Measurements from ENCODE around the gene CCZ1B.
"Not testable (repeated sequence)": the region's sequence is repeated elsewhere in the genome, so short reads cannot be mapped to it uniquely, and the experiment has no call there.

CCZ1B gene

GRCh38 chr7:6831018-6831725 is 5.1 kb upstream of the CCZ1B start:
- H3K27ac ChIP-seq (ENCODE audit: low read length, poor library complexity, severe bottlenecking), result no peak overlapping the region
- H3K27me3 ChIP-seq (ENCODE audit: control insufficient read depth in 1 of 2, insufficient read depth in 1 of 2, low read length in 2 of 2), result peaks cover 6 to 17% of the 10 kb centered on the region in 2 experiments
- H3K23ac ChIP-seq (ENCODE audit: low read length in 2 of 2), result no peak overlapping the region
- no peak overlapping the region for H2AFZ ChIP-seq (ENCODE audit: low read depth, low read length)
- no peak overlapping the region for H2BK120ac ChIP-seq (ENCODE audit: low read depth, low read length)
- no peaks in the 10 kb centered on the region for H3K4me1 ChIP-seq (ENCODE audit: control insufficient read depth, insufficient read depth, low read depth, low read length)
- H2BK12ac ChIP-seq (ENCODE audit: low read length in 2 of 2), result no peak overlapping the region
- no peak overlapping the region for H2AK5ac ChIP-seq (ENCODE audit: low read length, severe bottlenecking)
- no peak overlapping the region for H3K4me2 ChIP-seq (ENCODE audit: low read length, poor library complexity, severe bottlenecking)
- no peak overlapping the region for H3K4ac ChIP-seq (ENCODE audit: low read depth in 1 of 2, low read length in 2 of 2)
- no peak overlapping the region for H2BK15ac ChIP-seq (ENCODE audit: low read depth, poor library complexity, severe bottlenecking)
- H3K18ac ChIP-seq (ENCODE audit: low read depth in 1 of 2, low read length in 2 of 2), result no peak overlapping the region
- H3K14ac ChIP-seq (ENCODE audit: low read length in 2 of 2), result no peak overlapping the region
- DNase-seq, result no peak
- H3K79me1 ChIP-seq (replicated peaks; ENCODE audit: low read length, poor library complexity, severe bottlenecking), result no peaks in the 10 kb centered on the region
- H2BK5ac ChIP-seq (ENCODE audit: low read depth, low read length, poor library complexity, severe bottlenecking), result no peak overlapping the region
- H4K8ac ChIP-seq (ENCODE audit: low read length), result no peak overlapping the region
- no peak overlapping the region for H4K91ac ChIP-seq (ENCODE audit: low read length)
- no peaks in the 10 kb centered on the region for H3K36me3 ChIP-seq (ENCODE audit: control insufficient read depth in 1 of 2, insufficient read depth in 2 of 2, low read depth in 1 of 2, low read length in 2 of 2)
- no peaks in the 10 kb centered on the region for H3K9me3 ChIP-seq (ENCODE audit: control insufficient read depth, low read length)
- WGBS, result 58% methylated on average over 3 of the region's 7 CpGs
- no peak overlapping the region for H3K4me3 ChIP-seq (ENCODE audit: insufficient read depth in 1 of 2, low read depth in 1 of 2, low read length in 2 of 2)
- H3K9ac ChIP-seq (ENCODE audit: low read length), result no peak overlapping the region

DNA sequence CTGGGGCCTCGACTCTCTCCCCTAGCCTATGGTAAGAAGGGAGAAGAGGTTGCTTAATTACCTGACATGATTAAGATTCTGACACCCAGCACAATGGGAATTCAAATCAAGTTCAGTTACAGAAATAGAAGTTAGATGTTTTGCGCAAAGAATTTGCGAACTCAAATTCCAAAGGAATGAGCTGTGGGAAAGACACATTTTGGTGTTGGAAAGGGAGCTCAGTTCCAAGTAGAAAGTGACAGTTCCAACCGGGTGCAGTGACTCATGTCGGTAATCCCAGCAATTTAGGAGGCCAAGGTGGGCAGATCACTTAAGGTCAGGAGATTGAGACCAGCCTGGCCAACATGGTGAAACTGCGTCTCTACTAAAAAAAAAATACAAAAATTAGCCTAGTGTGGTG is 4.0 kb upstream of the CCZ1B start:
- H2BK120ac ChIP-seq (ENCODE audit: low read depth, low read length); H3K27ac ChIP-seq (ENCODE audit: low read length, poor library complexity, severe bottlenecking); H2AFZ ChIP-seq (ENCODE audit: low read depth, low read length); H3K14ac ChIP-seq (ENCODE audit: low read length in 2 of 2); H2BK12ac ChIP-seq (ENCODE audit: low read length in 2 of 2); H3K4ac ChIP-seq (ENCODE audit: low read depth in 1 of 2, low read length in 2 of 2); H3K18ac ChIP-seq (ENCODE audit: low read depth in 1 of 2, low read length in 2 of 2); H2BK5ac ChIP-seq (ENCODE audit: low read depth, low read length, poor library complexity, severe bottlenecking); H2BK15ac ChIP-seq (ENCODE audit: low read depth, poor library complexity, severe bottlenecking); DNase-seq; H3K4me3 ChIP-seq (ENCODE audit: insufficient read depth in 1 of 2, low read depth in 1 of 2, low read length in 2 of 2); H3K9ac ChIP-seq (ENCODE audit: low read length); H3K23ac ChIP-seq (ENCODE audit: low read length in 2 of 2); H4K8ac ChIP-seq (ENCODE audit: low read length); H3K4me2 ChIP-seq (ENCODE audit: low read length, poor library complexity, severe bottlenecking); H3K9me3 ChIP-seq (ENCODE audit: control insufficient read depth, low read length); H3K36me3 ChIP-seq (ENCODE audit: control insufficient read depth in 1 of 2, insufficient read depth in 2 of 2, low read depth in 1 of 2, low read length in 2 of 2); H4K91ac ChIP-seq (ENCODE audit: low read length); H2AK5ac ChIP-seq (ENCODE audit: low read length, severe bottlenecking); H3K4me1 ChIP-seq (ENCODE audit: control insufficient read depth, insufficient read depth, low read depth, low read length); H3K79me1 ChIP-seq (replicated peaks; ENCODE audit: low read length, poor library complexity, severe bottlenecking): not testable (repeated sequence)
- 78% methylated on average over 6 of the region's 6 CpGs for WGBS
- H3K27me3 ChIP-seq (ENCODE audit: control insufficient read depth in 1 of 2, insufficient read depth in 1 of 2, low read length in 2 of 2), result peaks cover 6 to 17% of the 10 kb centered on the region in 2 experiments

DNA sequence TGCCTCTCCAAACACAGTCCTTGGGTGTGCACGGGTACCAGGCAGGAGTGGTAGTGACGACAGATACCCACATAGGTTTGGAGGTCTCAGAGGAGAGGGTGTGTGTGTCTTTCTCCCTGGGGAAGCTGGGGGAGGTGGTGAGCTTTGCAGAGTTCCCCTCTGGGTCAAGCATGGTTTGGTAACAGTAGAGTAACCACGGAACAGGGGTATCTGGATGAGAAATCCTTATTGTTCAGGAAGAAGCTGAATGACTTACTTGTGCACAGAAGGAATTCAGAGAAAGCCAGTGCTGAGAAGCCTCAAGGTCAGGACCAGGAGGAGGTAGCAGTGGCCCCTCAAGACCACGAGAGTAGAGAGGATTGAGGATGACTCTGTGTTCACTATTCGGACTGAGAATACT is 3.5 kb upstream of the CCZ1B start:
- H2BK120ac ChIP-seq (ENCODE audit: low read depth, low read length), result not testable (repeated sequence)

DNA sequence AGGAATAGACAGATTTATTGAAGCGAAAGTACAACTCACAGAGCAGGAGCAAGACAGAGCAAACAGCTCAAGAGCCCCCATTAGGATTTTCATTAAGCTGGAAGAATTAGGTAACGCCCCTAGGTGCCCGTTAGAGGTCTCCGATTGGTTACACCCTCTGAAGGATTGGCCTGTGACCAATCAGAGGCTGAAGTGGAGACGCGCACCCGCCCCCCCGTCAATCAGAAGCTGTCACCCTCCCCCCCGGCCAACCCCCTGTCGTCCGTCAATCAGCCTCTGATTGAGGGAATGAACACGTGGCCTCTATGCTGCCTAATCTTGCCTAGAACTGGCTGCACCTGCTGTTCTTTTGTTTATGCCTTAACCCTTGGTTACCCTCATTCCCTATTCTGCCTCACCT is 1.1 kb upstream of the CCZ1B start:
- not testable (repeated sequence) for H3K4ac ChIP-seq (ENCODE audit: low read depth in 1 of 2, low read length in 2 of 2); H2BK5ac ChIP-seq (ENCODE audit: low read depth, low read length, poor library complexity, severe bottlenecking); H3K23ac ChIP-seq (ENCODE audit: low read length in 2 of 2)

More for the DNA sequence above, 3.5 kb upstream of the CCZ1B start:
- H2BK12ac ChIP-seq (ENCODE audit: low read length in 2 of 2); H3K9ac ChIP-seq (ENCODE audit: low read length); H2AFZ ChIP-seq (ENCODE audit: low read depth, low read length); H3K4me3 ChIP-seq (ENCODE audit: insufficient read depth in 1 of 2, low read depth in 1 of 2, low read length in 2 of 2); H3K9me3 ChIP-seq (ENCODE audit: control insufficient read depth, low read length); H3K4me2 ChIP-seq (ENCODE audit: low read length, poor library complexity, severe bottlenecking); H2AK5ac ChIP-seq (ENCODE audit: low read length, severe bottlenecking); H3K27ac ChIP-seq (ENCODE audit: low read length, poor library complexity, severe bottlenecking); H2BK5ac ChIP-seq (ENCODE audit: low read depth, low read length, poor library complexity, severe bottlenecking); H2BK15ac ChIP-seq (ENCODE audit: low read depth, poor library complexity, severe bottlenecking); H3K14ac ChIP-seq (ENCODE audit: low read length in 2 of 2); H3K79me1 ChIP-seq (replicated peaks; ENCODE audit: low read length, poor library complexity, severe bottlenecking); H4K91ac ChIP-seq (ENCODE audit: low read length); H3K23ac ChIP-seq (ENCODE audit: low read length in 2 of 2); DNase-seq; H3K18ac ChIP-seq (ENCODE audit: low read depth in 1 of 2, low read length in 2 of 2); H3K4me1 ChIP-seq (ENCODE audit: control insufficient read depth, insufficient read depth, low read depth, low read length); H3K36me3 ChIP-seq (ENCODE audit: control insufficient read depth in 1 of 2, insufficient read depth in 2 of 2, low read depth in 1 of 2, low read length in 2 of 2); H4K8ac ChIP-seq (ENCODE audit: low read length); H3K4ac ChIP-seq (ENCODE audit: low read depth in 1 of 2, low read length in 2 of 2): not testable (repeated sequence)
- H3K27me3 ChIP-seq (ENCODE audit: control insufficient read depth in 1 of 2, insufficient read depth in 1 of 2, low read length in 2 of 2), result peaks cover 6 to 17% of the 10 kb centered on the region in 2 experiments
- WGBS, result 62% methylated on average over 3 of the region's 5 CpGs

More for the DNA sequence above, 1.1 kb upstream of the CCZ1B start:
- not testable (repeated sequence) for H4K8ac ChIP-seq (ENCODE audit: low read length); H3K9ac ChIP-seq (ENCODE audit: low read length); H4K91ac ChIP-seq (ENCODE audit: low read length); H3K36me3 ChIP-seq (ENCODE audit: control insufficient read depth in 1 of 2, insufficient read depth in 2 of 2, low read depth in 1 of 2, low read length in 2 of 2); H3K4me3 ChIP-seq (ENCODE audit: insufficient read depth in 1 of 2, low read depth in 1 of 2, low read length in 2 of 2); H3K4me2 ChIP-seq (ENCODE audit: low read length, poor library complexity, severe bottlenecking); H3K79me1 ChIP-seq (replicated peaks; ENCODE audit: low read length, poor library complexity, severe bottlenecking); H3K14ac ChIP-seq (ENCODE audit: low read length in 2 of 2); H3K9me3 ChIP-seq (ENCODE audit: control insufficient read depth, low read length); H2AK5ac ChIP-seq (ENCODE audit: low read length, severe bottlenecking); H2BK12ac ChIP-seq (ENCODE audit: low read length in 2 of 2); H3K4me1 ChIP-seq (ENCODE audit: control insufficient read depth, insufficient read depth, low read depth, low read length); H2BK120ac ChIP-seq (ENCODE audit: low read depth, low read length); H3K18ac ChIP-seq (ENCODE audit: low read depth in 1 of 2, low read length in 2 of 2); H2AFZ ChIP-seq (ENCODE audit: low read depth, low read length); DNase-seq; H2BK15ac ChIP-seq (ENCODE audit: low read depth, poor library complexity, severe bottlenecking); H3K27ac ChIP-seq (ENCODE audit: low read length, poor library complexity, severe bottlenecking)
- 75% methylated on average over 10 of the region's 12 CpGs for WGBS
- H3K27me3 ChIP-seq (ENCODE audit: control insufficient read depth in 1 of 2, insufficient read depth in 1 of 2, low read length in 2 of 2), result peaks cover 6 to 11% of the 10 kb centered on the region in 2 experiments

Measured in mesenchymal stem cell (in vitro differentiated cells and primary cell).